A673 (cell line): ENCODE results near the gene SPP1. TPM values are rescaled to one million over a fixed set of nuclear protein-coding genes. Genes with fewer than 3 reads are reported as not detected.
"Not testable (repeated sequence)": the region's sequence is repeated elsewhere in the genome, so short reads cannot be mapped to it uniquely, and the experiment has no call there.

Experiments
- BruUV-seq: library from RNA; stranded (reverse); fragments of 400-500 nt; replicated peaks from 2 replicates; lab custom pipeline; 2021; lab: Mats Ljungman, UMichigan
- CTCF ChIA-PET: fragments of 300-600 bp; sonication (Branson Sonifier 250); formaldehyde crosslinking; loops from one replicate; lab custom pipeline; 2022; ENCODE audit warnings: antibody characterized with exemption; lab: Charles Lee
- POLR2A ChIA-PET: fragments of 300-600 bp; sonication (Branson Sonifier 250); formaldehyde crosslinking; loops from one replicate; lab custom pipeline; 2022; ENCODE audit warnings: antibody characterized with exemption; ENCODE audit not compliant: low non-redundant PET; lab: Charles Lee
- DNase-seq: peaks from one replicate; pipeline ENCODE4 v3.0.0-alpha.2; 2015; ENCODE audit warnings: low spot score
- H3K27ac ChIP-seq: fragments of 200-600 bp; sonication (generic); 2 replicates; pipeline ENCODE4 v1.5.1; 2016; ENCODE audit warnings: mixed run types, low read depth, mild to moderate bottlenecking, mixed read lengths, antibody characterized with exemption, low read length; ENCODE audit not compliant: poor library complexity, severe bottlenecking
- H3K27me3 ChIP-seq: fragments of 200-600 bp; sonication (generic); replicated peaks from 2 replicates; pipeline ENCODE4 v1.6.1; 2017; ENCODE audit warnings: mixed run types, low read depth, mild to moderate bottlenecking, mixed read lengths, antibody characterized with exemption, low read length; ENCODE audit not compliant: insufficient read depth, poor library complexity
- H3K36me3 ChIP-seq: fragments of 200-600 bp; sonication (generic); 2 replicates; pipeline ENCODE4 v1.6.1; 2016; ENCODE audit warnings: mixed run types, mild to moderate bottlenecking, mixed read lengths, antibody characterized with exemption, low read length; ENCODE audit not compliant: insufficient read depth, poor library complexity, severe bottlenecking
- H3K4me1 ChIP-seq: fragments of 200-600 bp; sonication (generic); 2 replicates; pipeline ENCODE4 v1.6.1; 2017; ENCODE audit warnings: mixed run types, mild to moderate bottlenecking, mixed read lengths, antibody characterized with exemption, low read length; ENCODE audit not compliant: insufficient read depth, poor library complexity, severe bottlenecking
- H3K4me3 ChIP-seq: fragments of 200-600 bp; sonication (generic); 2 replicates; pipeline ENCODE4 v1.5.1; 2016; ENCODE audit warnings: low read depth, mixed run types, mild to moderate bottlenecking, mixed read lengths, low read length; ENCODE audit not compliant: poor library complexity, severe bottlenecking
- H3K9me3 ChIP-seq: fragments of 200-600 bp; sonication (generic); 2 replicates; pipeline ENCODE4 v1.6.1; 2016; ENCODE audit warnings: mixed run types, low read depth, mild to moderate bottlenecking, mixed read lengths, antibody characterized with exemption, low read length; ENCODE audit not compliant: poor library complexity, severe bottlenecking
- CTCF ChIP-seq: fragments of 300-800, 200-600 bp; sonication (generic); conservative IDR thresholded peaks from 2 replicates; pipeline ENCODE4 v1.5.1; 2017; ENCODE audit warnings: low read depth, mild to moderate bottlenecking, antibody characterized with exemption, low read length, moderate library complexity, mixed read lengths
- EZH2 ChIP-seq: fragments of 200-600 bp; sonication (generic); IDR thresholded peaks from 2 replicates; pipeline ENCODE4 v1.6.1; 2017; ENCODE audit warnings: borderline replicate concordance, low read depth, mild to moderate bottlenecking, mixed read lengths, antibody characterized with exemption, low read length; ENCODE audit not compliant: poor library complexity, severe bottlenecking
- intact Hi-C: fragments of 100-400 bp; cut with micrococcal nuclease; formaldehyde crosslinking; loops from one replicate; pipeline ENCODE4 v1.10.0; 2022; ENCODE audit not compliant: unreplicated experiment
- total RNA-seq: library from RNA; stranded (reverse); gene quantifications from 2 replicates; pipeline ENCODE4 v1.2.3, GENCODE V29; 2021

Gene SPP1
- total RNA-seq, 1 experiment from 2014 or later = 0.99 TPM

- H3K4me3 ChIP-seq = no peak overlapping the region
- no TSS peak for BruUV-seq
- ChIA-PET POLR2A (no interaction called here), CTCF (interaction anchor here (0.7 kb wide), 1 partner anchor 260 kb away, joined by 3 read pairs; no protein-coding TSS in a partner anchor)
- H3K4me1 ChIP-seq = no peaks in the 10 kb centered on the region
- no peaks in the 10 kb centered on the region for H3K36me3 ChIP-seq
- H3K9me3 ChIP-seq = no peaks in the 10 kb centered on the region
- intact Hi-C loops = loop anchor here (1.0 kb wide), 1 partner anchor 12 kb away; no protein-coding TSS in a partner anchor
- no peaks in the 10 kb centered on the region for H3K27me3 ChIP-seq
- TF ChIP-seq EZH2 = no peak
- TF ChIP-seq CTCF = no peak
- DNase-seq = no peak
- no peak overlapping the region for H3K27ac ChIP-seq
Observed at GRCh38 chr4:87938746-87939145, 36.8 kb upstream of the SPP1 start.

- Histone ChIP-seq H3K9me3 (no peaks in the 10 kb centered on the region), H3K36me3 (no peaks in the 10 kb centered on the region), H3K4me1 (no peaks in the 10 kb centered on the region), H3K4me3 (no peak overlapping the region), H3K27me3 (no peaks in the 10 kb centered on the region), H3K27ac (no peak overlapping the region)
- TF ChIP-seq EZH2 = no peak
- TF ChIP-seq CTCF = no peak
- ChIA-PET CTCF (no interaction called here), POLR2A (no interaction called here)
- intact Hi-C loops = no loop called here
- BruUV-seq = no TSS peak
- peak; percentile 17 for DNase-seq
Observed at GRCh38 chr4:87939978-87940690, 35.4 kb upstream of the SPP1 start.

- H3K4me1 ChIP-seq, H3K9me3 ChIP-seq, H3K36me3 ChIP-seq, H3K27me3 ChIP-seq, intact Hi-C loops, H3K27ac ChIP-seq, BruUV-seq, DNase-seq, POLR2A ChIA-PET, H3K4me3 ChIP-seq, CTCF ChIA-PET: not testable (repeated sequence)
Observed at GRCh38 chr4:87940809-87941208, 34.7 kb upstream of the SPP1 start.
